GM12864 (cell line): Measurements from ENCODE around the gene ZDHHC1.

ENCODE experiments used
- DNase-seq: peaks from one replicate; pipeline ENCODE4 v3.0.0-alpha.2; 2011; ENCODE audit warnings: low read depth
- H3K4me3 ChIP-seq: 2 replicates; pipeline ENCODE4 v1.5.1; 2011; ENCODE audit warnings: mild to moderate bottlenecking, low read depth, low read length, control low read depth
- CTCF ChIP-seq: IDR thresholded peaks from 2 replicates; pipeline ENCODE4 v1.5.1; 2011; ENCODE audit warnings: low read depth, mild to moderate bottlenecking, moderate library complexity, low read length, control low read depth, inconsistent platforms; ENCODE audit errors: missing control alignments

Gene ZDHHC1

GRCh38 chr16:67415872-67416793, at the start of gene ZDHHC1:
Gene ZDHHC1, minus strand, starts transcription at chr16:67416477. Its CDS starts 8,702 bp downstream, at chr16:67407775.
- peak; percentile 54 for TF ChIP-seq CTCF
- H3K4me3 ChIP-seq: peak within 1 kb of the TSS; percentile 59
- no peak for DNase-seq

GRCh38 chr16:67464565-67464964, 48.3 kb upstream of the ZDHHC1 start:
- no peak for TF ChIP-seq CTCF
- no peak overlapping the region for H3K4me3 ChIP-seq
- no peak for DNase-seq

GRCh38 chr16:67463691-67464090, 47.4 kb upstream of the ZDHHC1 start:
- no peak for TF ChIP-seq CTCF

GRCh38 chr16:67463059-67463458, 46.8 kb upstream of the ZDHHC1 start:
- no peak for TF ChIP-seq CTCF
- no peak for DNase-seq
- no peak overlapping the region for H3K4me3 ChIP-seq

More at GRCh38 chr16:67463691-67464090, 47.4 kb upstream of the ZDHHC1 start:
- no peak overlapping the region for H3K4me3 ChIP-seq
- DNase-seq: no peak

GRCh38 chr16:67462279-67462655, 46.0 kb upstream of the ZDHHC1 start:
- no peak for DNase-seq
- no peak overlapping the region for H3K4me3 ChIP-seq
- TF ChIP-seq CTCF: no peak

- no peak overlapping the region for H3K4me3 ChIP-seq
- no peak for TF ChIP-seq CTCF
- no peak for DNase-seq
Observed at GRCh38 chr16:67461600-67462278, 45.5 kb upstream of the ZDHHC1 start.
